OCI-LY1 (cell line): ENCODE measurements around the gene TGFBR2.

ENCODE experiments used
- H2AFZ ChIP-seq: fragments of 200-600 bp; sonication (generic), shearing (Covaris generic); 2 replicates; pipeline ENCODE4 v1.6.0; 2014; ENCODE audit warnings: antibody characterized with exemption, mild to moderate bottlenecking, low read length
- H3F3A ChIP-seq: fragments of 200-600 bp; sonication (generic), shearing (Covaris generic); 2 replicates; pipeline ENCODE4 v1.6.0; 2014; ENCODE audit warnings: mild to moderate bottlenecking, antibody characterized with exemption, low read length, moderate library complexity; ENCODE audit not compliant: insufficient read depth
- H3K27ac ChIP-seq: fragments of 200-600 bp; sonication (generic); 2 replicates; pipeline ENCODE4 v1.5.1; 2014; ENCODE audit warnings: low read length, mixed run types, mild to moderate bottlenecking, low read depth; ENCODE audit not compliant: poor library complexity, severe bottlenecking
- H3K27me3 ChIP-seq: fragments of 200-600 bp; sonication (generic); 2 replicates; pipeline ENCODE4 v1.6.0; 2014; ENCODE audit warnings: antibody characterized with exemption, mild to moderate bottlenecking, low read length, moderate library complexity; ENCODE audit not compliant: insufficient read depth
- H3K36me3 ChIP-seq: fragments of 200-600 bp; sonication (generic); 2 replicates; pipeline ENCODE4 v1.6.1; 2014; ENCODE audit warnings: mild to moderate bottlenecking, antibody characterized with exemption, low read length, moderate library complexity, mixed read lengths; ENCODE audit not compliant: insufficient read depth
- H3K4me1 ChIP-seq: fragments of 200-600 bp; sonication (generic); 2 replicates; pipeline ENCODE4 v1.5.1; 2014; ENCODE audit warnings: mild to moderate bottlenecking, low read length, moderate library complexity; ENCODE audit not compliant: insufficient read depth, severe bottlenecking
- H3K4me2 ChIP-seq: fragments of 200-600 bp; sonication (generic), shearing (Covaris generic); 2 replicates; pipeline ENCODE4 v1.6.1; 2014; ENCODE audit warnings: low read length
- H3K4me3 ChIP-seq: fragments of 200-600 bp; sonication (generic); 2 replicates; pipeline ENCODE4 v1.5.1; 2014; ENCODE audit warnings: low read length, low read depth, mild to moderate bottlenecking, mixed read lengths; ENCODE audit not compliant: poor library complexity, severe bottlenecking
- H3K79me2 ChIP-seq: fragments of 200-600 bp; shearing (Covaris generic); 2 replicates; pipeline ENCODE4 v1.6.1; 2016; ENCODE audit warnings: mixed run types, low read length, mixed read lengths; ENCODE audit not compliant: insufficient read depth
- H3K9ac ChIP-seq: fragments of 200-600 bp; sonication (generic), shearing (Covaris generic); 2 replicates; pipeline ENCODE4 v1.6.1; 2014; ENCODE audit warnings: mild to moderate bottlenecking, low read length, mixed read lengths
- H3K9me2 ChIP-seq: fragments of 200-600 bp; sonication (generic), shearing (Covaris generic); 2 replicates; pipeline ENCODE4 v1.6.1; 2014; ENCODE audit warnings: low read depth, mild to moderate bottlenecking, low read length, mixed read lengths
- H3K9me3 ChIP-seq: fragments of 200-600 bp; shearing (Covaris generic); 2 replicates; pipeline ENCODE4 v1.6.1; 2014; ENCODE audit warnings: low read length, mixed read lengths
- H4K20me1 ChIP-seq: fragments of 200-600 bp; sonication (generic), shearing (Covaris generic); 2 replicates; pipeline ENCODE4 v1.6.0; 2016; ENCODE audit warnings: mild to moderate bottlenecking, low read length; ENCODE audit not compliant: insufficient read depth
- CTCF ChIP-seq: fragments of 200-600 bp; sonication (generic), shearing (Covaris generic); IDR thresholded peaks from 2 replicates; pipeline ENCODE4 v1.5.1; 2017; ENCODE audit warnings: mild to moderate bottlenecking, antibody characterized with exemption, low read length, moderate library complexity, mixed read lengths
- EZH2 ChIP-seq: fragments of 200-600 bp; sonication (generic), shearing (Covaris generic); IDR thresholded peaks from 2 replicates; pipeline ENCODE4 v1.8.0; 2017; ENCODE audit warnings: borderline replicate concordance, mixed run types, mild to moderate bottlenecking, antibody characterized with exemption, low read length, moderate library complexity, mixed read lengths

The TGFBR2 gene

GRCh38 chr3:30613133-30613825, 6.9 kb downstream of the TGFBR2 start:
- H3K27ac ChIP-seq, result peak overlapping the region; percentile 68
- no peak overlapping the region for H2AFZ ChIP-seq
- peaks cover 99% of the 10 kb centered on the region for H3K4me1 ChIP-seq
- H3K79me2 ChIP-seq, result peaks cover 99% of the 10 kb centered on the region
- no peaks in the 10 kb centered on the region for H3F3A ChIP-seq
- H4K20me1 ChIP-seq, result no peaks in the 10 kb centered on the region
- peak overlapping the region; percentile 5; the same call in 1 of the 2 replicates for H3K4me2 ChIP-seq
- no peaks in the 10 kb centered on the region for H3K9me2 ChIP-seq
- no peaks in the 10 kb centered on the region for H3K27me3 ChIP-seq
- TF ChIP-seq EZH2 (no peak), CTCF (no peak)
- no peaks in the 10 kb centered on the region for H3K9me3 ChIP-seq
- H3K4me3 ChIP-seq, result no peak overlapping the region
- H3K36me3 ChIP-seq, result peaks cover 11% of the 10 kb centered on the region; the same call in 1 of the 2 replicates
- no peak overlapping the region for H3K9ac ChIP-seq

- Histone ChIP-seq H3K4me1 (peaks cover 99% of the 10 kb centered on the region), H3K79me2 (peaks cover 99% of the 10 kb centered on the region), H3K27ac (peak overlapping the region; percentile 8)
Measured at GRCh38 chr3:30614373-30614772, 8.0 kb downstream of the TGFBR2 start.

GRCh38 chr3:30614943-30615342, 8.5 kb downstream of the TGFBR2 start:
- Histone ChIP-seq H3K27ac (peak overlapping the region; percentile 8), H3K4me3 (no peak overlapping the region), H3K36me3 (peaks cover 11% of the 10 kb centered on the region; the same call in 1 of the 2 replicates), H3K9ac (no peak overlapping the region), H3F3A (no peaks in the 10 kb centered on the region), H3K4me2 (peak overlapping the region; percentile 26; the same call in 1 of the 2 replicates), H2AFZ (no peak overlapping the region), H3K27me3 (no peaks in the 10 kb centered on the region), H3K9me3 (no peaks in the 10 kb centered on the region), H3K9me2 (no peaks in the 10 kb centered on the region), H3K4me1 (peaks cover 97% of the 10 kb centered on the region), H3K79me2 (peaks cover 99% of the 10 kb centered on the region), H4K20me1 (no peaks in the 10 kb centered on the region)
- TF ChIP-seq CTCF (no peak), EZH2 (no peak)

More at GRCh38 chr3:30614373-30614772, 8.0 kb downstream of the TGFBR2 start:
- Histone ChIP-seq H3K4me2 (no peak overlapping the region; the same call in 1 of the 2 replicates), H2AFZ (no peak overlapping the region), H3F3A (no peaks in the 10 kb centered on the region), H3K9me3 (no peaks in the 10 kb centered on the region), H3K4me3 (no peak overlapping the region), H3K9me2 (no peaks in the 10 kb centered on the region), H3K9ac (no peak overlapping the region), H3K36me3 (peaks cover 11% of the 10 kb centered on the region; the same call in 1 of the 2 replicates), H4K20me1 (no peaks in the 10 kb centered on the region), H3K27me3 (no peaks in the 10 kb centered on the region)
- TF ChIP-seq CTCF (no peak), EZH2 (no peak)
